Measurements from ENCODE around the gene IFRD2. TPM values are rescaled to one million over a fixed set of nuclear protein-coding genes. Genes with fewer than 3 reads are reported as not detected.
A peak's percentile ranks its signal among the peaks of the same experiment; 100 is the strongest.
"Not testable (repeated sequence)": the region's sequence is repeated elsewhere in the genome, so short reads cannot be mapped to it uniquely, and the experiment has no call there.

The IFRD2 gene
- total RNA-seq, 1 donor from 2014 or later: 231 TPM

DNA sequence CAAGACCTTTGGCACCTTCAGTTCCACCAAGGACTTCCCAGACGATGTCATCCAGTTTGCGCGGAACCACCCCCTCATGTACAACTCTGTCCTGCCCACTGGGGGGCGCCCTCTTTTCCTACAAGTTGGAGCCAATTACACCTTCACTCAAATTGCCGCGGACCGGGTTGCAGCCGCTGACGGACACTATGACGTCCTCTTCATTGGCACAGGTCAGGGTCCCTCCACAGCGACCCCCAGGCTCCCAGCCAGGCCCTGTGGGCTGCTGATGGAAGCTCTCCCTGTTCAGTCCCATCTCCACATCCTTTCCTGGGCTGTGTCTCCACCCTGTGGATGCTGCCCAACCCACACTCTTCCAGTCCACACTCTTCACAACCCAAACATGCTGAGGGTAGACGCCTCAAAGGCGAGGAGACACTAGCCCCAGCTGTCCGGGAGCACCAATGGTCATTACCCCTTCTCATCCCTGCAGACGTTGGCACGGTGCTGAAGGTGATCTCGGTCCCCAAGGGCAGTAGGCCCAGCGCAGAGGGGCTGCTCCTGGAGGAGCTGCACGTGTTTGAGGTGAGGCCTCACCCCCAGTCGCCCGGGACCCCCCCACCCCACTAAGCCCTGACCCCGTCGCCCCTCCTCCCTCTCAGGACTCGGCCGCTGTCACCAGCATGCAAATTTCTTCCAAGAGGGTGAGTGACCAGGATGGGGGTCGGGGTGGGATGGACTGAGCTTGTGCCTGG lies 17.7 kb downstream of the IFRD2 start:
- Histone ChIP-seq H3K9me3 (no peaks in the 10 kb centered on the region), H3K36me3 (peaks cover 0 to 11% of the 10 kb centered on the region in 2 donors), H3K27me3 (no peaks in the 10 kb centered on the region), H3K27ac (no peak overlapping the region), H3K4me3 (no peak overlapping the region), H3K4me1 (peaks cover 11 to 23% of the 10 kb centered on the region in 2 donors)
- TF ChIP-seq CTCF (IDR thresholded peaks at IDR 0.05): peak; percentile 41 to 59 (median 50)
- intact Hi-C loops (cut with DNase I): loop anchor here (5.0 kb wide), 1 partner anchor 152 kb away; no protein-coding TSS in a partner anchor
- no peak for DNase-seq (ENCODE audit: low spot score in 2 of 2)

DNA sequence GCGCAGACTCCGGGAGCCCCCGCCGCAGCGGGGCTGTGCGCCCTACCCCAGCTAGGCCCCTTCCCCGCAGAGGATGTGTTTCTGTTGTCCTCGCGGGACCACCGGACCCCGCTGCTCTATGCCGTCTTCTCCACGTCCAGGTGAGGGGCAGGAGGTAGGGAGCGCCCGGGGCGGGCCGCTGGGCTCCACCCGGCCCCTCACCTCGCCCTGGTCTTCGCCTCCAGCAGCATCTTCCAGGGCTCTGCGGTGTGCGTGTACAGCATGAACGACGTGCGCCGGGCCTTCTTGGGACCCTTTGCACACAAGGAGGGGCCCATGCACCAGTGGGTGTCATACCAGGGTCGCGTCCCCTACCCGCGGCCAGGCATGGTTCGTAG lies 18.6 kb downstream of the IFRD2 start:
- no peak for TF ChIP-seq CTCF (IDR thresholded peaks at IDR 0.05)
- Histone ChIP-seq H3K9me3 (no peaks in the 10 kb centered on the region), H3K4me3 (peak overlapping the region in 1 of 2 donors; percentile 60), H3K36me3 (peaks cover 0 to 11% of the 10 kb centered on the region in 2 donors), H3K4me1 (peaks cover 12 to 27% of the 10 kb centered on the region in 2 donors), H3K27ac (no peak overlapping the region), H3K27me3 (no peaks in the 10 kb centered on the region)
- intact Hi-C loops (cut with DNase I): loop anchor here (1.0 to 5.0 kb wide), 4 partner anchors 13 to 151 kb away; no protein-coding TSS in a partner anchor
- DNase-seq (ENCODE audit: low spot score in 2 of 2): no peak

DNA sequence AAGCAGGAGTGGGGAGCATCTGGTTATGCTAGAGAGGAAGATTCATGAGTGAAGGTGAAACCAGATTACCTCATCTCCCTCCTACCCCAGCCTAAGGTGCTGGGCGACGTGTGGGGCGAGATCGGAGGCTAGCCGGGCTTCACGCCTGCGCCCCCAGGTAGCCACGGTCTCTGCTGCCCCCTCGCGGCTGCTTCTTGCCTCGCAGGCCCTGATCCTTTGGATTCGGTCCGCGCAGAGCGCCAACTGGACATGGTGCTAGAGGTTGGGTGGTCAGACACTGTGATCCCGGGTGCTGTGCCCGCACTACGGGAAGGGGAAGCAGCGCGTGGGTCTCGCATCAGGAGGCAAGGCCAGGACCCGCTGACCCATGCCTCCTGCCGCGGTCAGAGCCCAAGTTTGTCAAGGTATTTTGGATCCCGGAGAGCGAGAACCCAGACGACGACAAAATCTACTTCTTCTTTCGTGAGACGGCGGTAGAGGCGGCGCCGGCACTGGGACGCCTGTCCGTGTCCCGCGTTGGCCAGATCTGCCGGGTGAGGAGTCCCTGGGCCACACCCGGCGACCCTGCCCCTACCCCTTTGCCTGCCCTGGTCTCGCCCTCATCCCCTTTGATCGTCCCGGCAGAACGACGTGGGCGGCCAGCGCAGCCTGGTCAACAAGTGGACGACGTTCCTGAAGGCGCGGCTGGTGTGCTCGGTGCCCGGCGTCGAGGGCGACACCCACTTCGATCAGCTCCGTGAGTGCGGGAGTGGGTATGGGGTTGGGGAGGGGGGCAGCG lies 19.1 kb downstream of the IFRD2 start:
- intact Hi-C loops (cut with DNase I): loop anchor here (1.0 to 5.0 kb wide), 4 partner anchors 13 to 151 kb away; no protein-coding TSS in a partner anchor
- Histone ChIP-seq H3K9me3 (no peaks in the 10 kb centered on the region), H3K27ac (peak overlapping the region in 1 of 2 donors; percentile 3), H3K36me3 (peaks cover 0 to 11% of the 10 kb centered on the region in 2 donors), H3K27me3 (no peaks in the 10 kb centered on the region), H3K4me1 (peaks cover 12 to 24% of the 10 kb centered on the region in 2 donors), H3K4me3 (peak overlapping the region; percentile 14 to 60)
- TF ChIP-seq CTCF (IDR thresholded peaks at IDR 0.05): peak; percentile 97 to 99 (median 99)
- DNase-seq (ENCODE audit: low spot score in 2 of 2): peak in 1 of 2 donors; percentile 91

- H3K36me3 ChIP-seq: peaks cover 0 to 11% of the 10 kb centered on the region in 2 donors
- H3K27me3 ChIP-seq; DNase-seq (ENCODE audit: low spot score in 2 of 2); H3K9me3 ChIP-seq: not testable (repeated sequence)
- intact Hi-C loops (cut with DNase I): loop anchor here (5.0 kb wide), 1 partner anchor 150 kb away; no protein-coding TSS in a partner anchor
- H3K27ac ChIP-seq: peak overlapping the region in 1 of 2 donors; percentile 3
- peak overlapping the region in 1 of 2 donors; percentile 60 for H3K4me3 ChIP-seq
- peaks cover 12 to 30% of the 10 kb centered on the region in 2 donors for H3K4me1 ChIP-seq
These were observed 19.7 kb downstream of the IFRD2 start for GRCh38 chr3:50272538-50272910.

DNA sequence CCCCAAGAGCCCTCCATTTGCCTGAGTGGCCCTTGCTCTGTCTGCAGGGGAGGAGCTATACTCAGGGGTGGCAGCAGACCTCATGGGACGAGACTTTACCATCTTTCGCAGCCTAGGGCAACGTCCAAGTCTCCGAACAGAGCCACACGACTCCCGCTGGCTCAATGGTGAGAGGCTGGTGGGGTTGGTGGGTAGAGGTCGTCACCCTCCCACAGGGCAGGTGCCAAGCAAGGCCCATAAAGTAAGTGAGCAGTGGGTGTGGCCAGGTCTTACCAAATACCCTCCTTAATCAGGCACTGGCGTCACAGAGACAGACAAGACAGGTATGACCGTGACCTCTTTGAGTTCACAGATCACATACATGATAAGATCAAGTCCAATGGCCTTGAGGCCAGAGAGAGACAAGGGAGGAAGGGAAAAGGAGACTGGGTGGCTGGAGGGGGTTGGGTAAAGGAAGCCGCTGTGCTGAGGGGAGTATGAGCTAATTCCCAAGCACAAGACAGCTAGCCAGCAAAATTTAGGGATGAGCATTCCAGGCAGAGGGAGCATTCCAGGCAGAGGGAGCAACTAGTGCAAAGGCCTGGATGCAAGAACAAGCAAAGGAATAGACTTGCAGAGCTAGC lies 20.8 kb downstream of the IFRD2 start:
- no peak overlapping the region for H3K27ac ChIP-seq
- H3K27me3 ChIP-seq: no peaks in the 10 kb centered on the region
- TF ChIP-seq CTCF (IDR thresholded peaks at IDR 0.05): no peak
- peaks cover 17 to 39% of the 10 kb centered on the region in 2 donors for H3K4me1 ChIP-seq
- H3K36me3 ChIP-seq: peaks cover 0 to 10% of the 10 kb centered on the region in 2 donors
- H3K4me3 ChIP-seq: no peak overlapping the region
- H3K9me3 ChIP-seq: no peaks in the 10 kb centered on the region
- intact Hi-C loops (cut with DNase I): loop anchor here (5.0 kb wide), 1 partner anchor 149 kb away; no protein-coding TSS in a partner anchor
- no peak for DNase-seq (ENCODE audit: low spot score in 2 of 2)

Data from ascending aorta (tissue), 2 donors.